Ascending aorta (tissue), 2 donors: ENCODE data around the gene IRGQ. TPM values are rescaled to one million over a fixed set of nuclear protein-coding genes. Genes with fewer than 3 reads are reported as not detected.
"Not testable (repeated sequence)": the region's sequence is repeated elsewhere in the genome, so short reads cannot be mapped to it uniquely, and the experiment has no call there.

Experiments
- DNase-seq, 2 donors: peaks; one replicate each; pipeline ENCODE4 v3.0.0-alpha.2; 2019; ENCODE audit warnings: low spot score in 2 of 2
- H3K27ac ChIP-seq, 2 donors: fragments of 200-600 bp; sonication (generic); one replicate each; pipeline ENCODE4 v1.5.1; 2016 to 2017; ENCODE audit warnings: mild to moderate bottlenecking in 1 of 2
- H3K27me3 ChIP-seq: fragments of 200-600 bp; sonication (generic); one replicate; pipeline ENCODE4 v1.5.1; 2017
- H3K36me3 ChIP-seq, 2 donors: fragments of 200-600 bp; sonication (generic); one replicate each; pipeline ENCODE4 v1.5.1; 2016
- H3K4me1 ChIP-seq, 2 donors: fragments of 200-600 bp; sonication (generic); one replicate each; pipeline ENCODE4 v1.5.1; 2016 to 2017; ENCODE audit warnings: mild to moderate bottlenecking in 1 of 2
- H3K4me3 ChIP-seq, 2 donors: fragments of 200-600 bp; sonication (generic); one replicate each; pipeline ENCODE4 v1.5.1; 2016 to 2017; ENCODE audit warnings: mild to moderate bottlenecking in 1 of 2
- H3K9me3 ChIP-seq, 2 donors: fragments of 200-600 bp; sonication (generic); one replicate each; pipeline ENCODE4 v1.5.1; 2016
- intact Hi-C: fragments of 100-400 bp; cut with DNase I; formaldehyde crosslinking; loops from one replicate; pipeline ENCODE4 v1.15.1; 2023
- total RNA-seq: library from RNA; depleted of rRNA; stranded (reverse); fragments of >200 nt; gene quantifications from one replicate; pipeline ENCODE4 v1.1.0, GENCODE V29; 2016
- TF ChIP-seq, protein P1 (sequence below), 3 experiments: fragments of 200-600 bp in 2 of 3; fragments of 450-650 bp in 1 of 3; sonication (generic) in 2 of 3; IDR thresholded peaks; one replicate each; pipeline ENCODE4 v1.5.1; 2016 to 2019; ENCODE audit warnings: antibody characterized with exemption in 3 of 3, mild to moderate bottlenecking in 1 of 3, moderate library complexity in 1 of 3

The IRGQ gene
- total RNA-seq, 1 donor from 2014 or later: 17.2 TPM

DNA sequence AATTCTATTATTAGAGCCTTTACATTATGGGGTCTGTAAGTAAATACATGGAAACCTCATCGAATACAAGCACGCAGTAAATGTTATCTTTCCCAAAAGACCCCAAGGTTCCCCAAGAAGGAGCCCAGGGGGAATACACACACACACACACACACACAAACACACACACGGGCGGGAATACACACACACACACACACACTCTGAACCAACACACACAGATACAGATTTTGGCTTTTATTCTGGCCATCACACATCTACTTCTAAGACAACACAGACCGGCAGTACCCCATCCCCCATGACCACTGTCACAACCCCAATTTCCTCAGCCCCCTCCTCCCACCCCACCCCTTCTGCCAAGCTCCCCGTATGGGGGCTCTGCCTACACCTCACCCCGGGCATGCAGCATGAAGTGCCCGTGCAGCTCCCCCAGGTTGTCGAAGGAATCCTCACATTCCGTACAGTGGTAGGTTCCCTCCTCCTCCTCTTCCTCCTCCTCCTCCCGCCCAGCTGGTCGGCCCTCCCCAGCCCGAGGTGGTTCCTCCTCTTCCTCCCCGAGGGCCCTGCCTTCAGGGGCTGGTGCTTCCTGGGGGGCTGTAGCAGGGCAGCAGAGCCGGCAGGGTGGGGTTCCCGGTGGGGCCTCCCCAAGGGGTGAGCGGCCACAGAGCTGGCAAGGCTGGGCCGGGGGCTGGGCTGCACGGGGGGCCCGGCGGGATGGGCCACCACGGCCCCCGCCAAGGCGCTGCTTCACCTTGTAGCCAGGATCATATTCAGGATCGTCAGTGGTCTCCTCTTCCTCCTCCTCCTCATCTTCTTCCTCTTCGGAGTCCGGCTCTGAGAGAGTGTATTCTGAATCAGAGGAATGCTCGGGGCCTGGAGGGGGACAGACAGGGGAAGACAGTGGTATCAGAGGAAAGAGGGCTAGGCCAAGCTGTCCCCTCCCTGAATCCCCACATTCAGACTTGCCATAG, 11.6 kb upstream of the IRGQ start:
- TF ChIP-seq, protein P1, sequence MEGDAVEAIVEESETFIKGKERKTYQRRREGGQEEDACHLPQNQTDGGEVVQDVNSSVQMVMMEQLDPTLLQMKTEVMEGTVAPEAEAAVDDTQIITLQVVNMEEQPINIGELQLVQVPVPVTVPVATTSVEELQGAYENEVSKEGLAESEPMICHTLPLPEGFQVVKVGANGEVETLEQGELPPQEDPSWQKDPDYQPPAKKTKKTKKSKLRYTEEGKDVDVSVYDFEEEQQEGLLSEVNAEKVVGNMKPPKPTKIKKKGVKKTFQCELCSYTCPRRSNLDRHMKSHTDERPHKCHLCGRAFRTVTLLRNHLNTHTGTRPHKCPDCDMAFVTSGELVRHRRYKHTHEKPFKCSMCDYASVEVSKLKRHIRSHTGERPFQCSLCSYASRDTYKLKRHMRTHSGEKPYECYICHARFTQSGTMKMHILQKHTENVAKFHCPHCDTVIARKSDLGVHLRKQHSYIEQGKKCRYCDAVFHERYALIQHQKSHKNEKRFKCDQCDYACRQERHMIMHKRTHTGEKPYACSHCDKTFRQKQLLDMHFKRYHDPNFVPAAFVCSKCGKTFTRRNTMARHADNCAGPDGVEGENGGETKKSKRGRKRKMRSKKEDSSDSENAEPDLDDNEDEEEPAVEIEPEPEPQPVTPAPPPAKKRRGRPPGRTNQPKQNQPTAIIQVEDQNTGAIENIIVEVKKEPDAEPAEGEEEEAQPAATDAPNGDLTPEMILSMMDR (IDR thresholded peaks at IDR 0.05): no peak
- no peak overlapping the region for H3K27ac ChIP-seq
- no peaks in the 10 kb centered on the region for H3K4me1 ChIP-seq
- H3K4me3 ChIP-seq: no peak overlapping the region
- H3K36me3 ChIP-seq: peaks cover 19 to 21% of the 10 kb centered on the region in 2 donors
- H3K27me3 ChIP-seq: no peaks in the 10 kb centered on the region
- intact Hi-C loops: no loop called here
- H3K9me3 ChIP-seq: no peaks in the 10 kb centered on the region
- no peak for DNase-seq

GRCh38 chr19:43606569-43607229, 10.8 kb upstream of the IRGQ start:
- H3K4me1 ChIP-seq: no peaks in the 10 kb centered on the region
- no peaks in the 10 kb centered on the region for H3K27me3 ChIP-seq
- no peak overlapping the region for H3K4me3 ChIP-seq
- no peaks in the 10 kb centered on the region for H3K9me3 ChIP-seq
- intact Hi-C loops: no loop called here
- TF ChIP-seq, protein P1 (IDR thresholded peaks at IDR 0.05): no peak
- H3K36me3 ChIP-seq: peaks cover 12 to 19% of the 10 kb centered on the region in 2 donors
- no peak for DNase-seq
- no peak overlapping the region for H3K27ac ChIP-seq

GRCh38 chr19:43605875-43606568, 10.1 kb upstream of the IRGQ start:
- H3K36me3 ChIP-seq: peaks cover 9 to 21% of the 10 kb centered on the region in 2 donors
- DNase-seq: no peak
- no peaks in the 10 kb centered on the region for H3K9me3 ChIP-seq
- intact Hi-C loops: no loop called here
- no peaks in the 10 kb centered on the region for H3K27me3 ChIP-seq
- no peak overlapping the region for H3K27ac ChIP-seq
- TF ChIP-seq, protein P1 (IDR thresholded peaks at IDR 0.05): no peak
- H3K4me1 ChIP-seq: no peaks in the 10 kb centered on the region
- H3K4me3 ChIP-seq: no peak overlapping the region

DNA sequence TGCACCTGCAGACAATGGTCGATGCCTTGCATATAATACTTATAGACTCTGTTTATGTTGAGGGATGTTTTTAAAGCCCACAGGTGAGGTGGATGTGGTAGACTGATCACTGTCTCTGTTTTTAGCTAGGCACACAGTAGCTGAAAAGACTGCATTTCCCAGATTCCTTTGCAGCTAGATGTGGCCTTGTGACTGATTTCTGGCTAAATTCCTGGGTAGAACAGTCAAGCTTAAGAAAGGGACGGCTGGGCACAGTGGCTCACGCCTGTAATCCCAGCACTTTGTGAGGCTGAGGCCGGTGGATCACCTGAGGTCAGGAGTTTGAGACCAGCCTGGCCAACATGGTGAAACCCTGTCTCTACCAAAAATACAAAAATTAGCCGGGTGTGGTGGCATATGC, 4.4 kb upstream of the IRGQ start:
- H3K27me3 ChIP-seq, H3K4me3 ChIP-seq, intact Hi-C loops, DNase-seq, H3K9me3 ChIP-seq, H3K27ac ChIP-seq: not testable (repeated sequence)
- peaks cover 9 to 12% of the 10 kb centered on the region in 2 donors for H3K4me1 ChIP-seq
- H3K36me3 ChIP-seq: peaks cover 13 to 23% of the 10 kb centered on the region in 2 donors

- Histone ChIP-seq H3K4me1 (peaks cover 12 to 15% of the 10 kb centered on the region in 2 donors), H3K9me3 (no peaks in the 10 kb centered on the region), H3K27me3 (no peaks in the 10 kb centered on the region), H3K27ac (no peak overlapping the region), H3K36me3 (peaks cover 13 to 23% of the 10 kb centered on the region in 2 donors), H3K4me3 (no peak overlapping the region)
- intact Hi-C loops: loop anchor here (10.0 kb wide), 1 partner anchor 1645 kb away; the partner anchor contains the start of gene RABAC1
- TF ChIP-seq, protein P1 (IDR thresholded peaks at IDR 0.05): no peak
- DNase-seq: no peak
Observed at GRCh38 chr19:43599635-43600295, 3.8 kb upstream of the IRGQ start.
